Measurements from ENCODE around the gene CDH4.

Gene CDH4

DNA sequence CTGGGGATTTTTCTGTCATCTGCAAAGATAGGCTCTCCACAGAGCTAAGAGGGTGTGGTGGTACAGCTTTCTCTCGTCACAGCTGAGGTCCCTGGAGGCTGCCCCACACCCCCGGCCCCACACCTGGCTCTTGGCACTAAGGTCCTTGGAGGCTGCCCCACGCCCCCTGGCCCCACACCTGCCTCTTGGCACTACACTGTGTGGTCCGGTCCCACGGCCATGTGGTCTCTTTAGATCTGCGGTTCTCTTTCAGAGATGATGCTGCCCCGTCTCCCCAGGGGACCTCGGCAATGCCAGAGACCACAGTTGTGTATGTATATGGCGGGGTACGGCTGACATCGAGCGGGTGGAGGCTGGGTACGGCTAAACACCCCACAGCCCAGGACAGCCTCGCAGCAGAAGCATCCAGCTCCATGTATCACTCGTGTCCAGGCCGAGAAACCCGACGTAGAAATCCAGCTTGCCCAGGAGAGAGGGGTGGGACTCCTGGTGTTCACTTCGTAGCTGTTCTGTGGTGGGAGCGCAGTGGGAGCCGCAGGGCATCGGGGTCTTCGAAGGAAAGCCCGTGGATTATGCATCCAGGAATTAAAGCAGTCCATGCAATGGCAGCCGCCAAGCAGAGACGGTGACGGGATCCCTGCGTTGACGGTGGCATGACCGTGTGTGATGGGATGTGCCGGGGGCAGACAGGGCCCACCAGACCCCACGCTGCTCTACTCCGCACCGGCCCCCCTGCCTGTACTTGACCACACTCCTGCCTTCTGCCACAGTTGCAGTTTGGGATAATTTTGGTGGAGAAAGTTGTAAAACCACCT, 292.1 kb downstream of the CDH4 start:
- in situ Hi-C loops (cut with HindIII; ENCODE audit: low sequenced_read_pairs), result no loop called here

DNA sequence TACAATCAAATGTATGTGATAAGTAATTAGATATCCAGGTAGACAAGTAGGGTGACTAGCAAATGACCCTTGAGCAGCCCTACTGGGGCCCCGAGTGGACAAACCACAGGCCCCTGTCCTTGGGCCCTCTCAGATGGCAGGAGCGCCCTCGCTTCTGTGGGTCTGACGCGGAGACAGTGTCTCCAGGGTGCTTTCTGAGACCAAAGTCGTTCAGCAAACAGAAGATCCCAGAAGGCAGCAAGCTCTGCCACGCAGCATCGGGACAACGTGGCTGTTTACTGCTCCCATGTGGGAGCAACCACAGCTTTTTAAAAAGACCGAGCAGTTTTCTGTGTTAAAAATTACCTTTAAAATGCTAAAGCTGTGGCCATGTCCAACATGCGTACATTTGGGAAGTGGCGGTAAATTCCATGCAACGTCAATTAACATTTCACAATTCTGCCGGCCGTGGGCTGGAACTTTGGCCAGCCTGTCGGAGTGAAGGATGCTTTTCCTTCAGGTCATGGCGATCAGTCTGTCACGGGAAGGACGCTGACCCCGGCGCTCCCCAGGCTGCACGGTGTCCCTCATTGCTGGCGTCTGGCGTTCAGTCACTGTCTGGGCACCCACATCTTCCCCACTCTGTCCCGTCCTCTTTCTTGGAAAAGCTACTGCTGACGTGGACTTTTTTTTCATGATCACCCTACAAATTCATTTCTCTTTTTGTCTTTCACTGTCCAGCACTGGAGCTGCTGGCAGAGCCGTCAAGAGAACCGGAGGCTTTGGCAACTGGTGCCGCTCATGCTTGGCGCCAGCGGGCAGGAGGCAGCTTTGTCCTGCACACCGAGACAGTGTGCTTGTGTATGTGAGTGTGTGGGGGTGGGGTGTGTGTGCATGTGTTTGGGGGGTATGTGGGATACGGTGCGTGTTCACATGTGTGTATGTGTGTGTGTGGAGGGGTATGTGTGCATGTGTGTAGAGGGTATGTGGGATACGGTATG, 293.1 kb downstream of the CDH4 start:
- in situ Hi-C loops (cut with HindIII; ENCODE audit: low sequenced_read_pairs), result no loop called here

DNA sequence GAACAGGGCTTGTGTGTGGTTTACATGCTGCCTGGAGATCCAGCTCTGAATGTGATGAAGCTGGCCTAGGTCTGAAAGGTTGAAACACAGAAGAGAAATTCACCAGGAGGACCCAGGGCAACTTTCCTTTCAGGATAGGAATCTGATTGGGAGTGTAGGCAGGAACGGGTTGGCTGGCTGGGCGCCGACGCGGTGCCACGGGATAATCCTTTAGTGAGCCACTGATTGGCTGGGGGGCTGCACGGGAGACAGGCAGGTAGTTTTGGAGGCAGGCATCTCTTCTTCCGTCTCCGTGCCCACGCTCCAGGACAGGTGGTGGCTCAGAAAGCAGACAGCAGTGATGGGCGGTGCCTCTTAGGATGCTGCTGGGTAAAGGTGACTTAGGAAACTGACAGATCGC, 294.6 kb downstream of the CDH4 start:
- in situ Hi-C loops (cut with HindIII; ENCODE audit: low sequenced_read_pairs), result no loop called here

DNA sequence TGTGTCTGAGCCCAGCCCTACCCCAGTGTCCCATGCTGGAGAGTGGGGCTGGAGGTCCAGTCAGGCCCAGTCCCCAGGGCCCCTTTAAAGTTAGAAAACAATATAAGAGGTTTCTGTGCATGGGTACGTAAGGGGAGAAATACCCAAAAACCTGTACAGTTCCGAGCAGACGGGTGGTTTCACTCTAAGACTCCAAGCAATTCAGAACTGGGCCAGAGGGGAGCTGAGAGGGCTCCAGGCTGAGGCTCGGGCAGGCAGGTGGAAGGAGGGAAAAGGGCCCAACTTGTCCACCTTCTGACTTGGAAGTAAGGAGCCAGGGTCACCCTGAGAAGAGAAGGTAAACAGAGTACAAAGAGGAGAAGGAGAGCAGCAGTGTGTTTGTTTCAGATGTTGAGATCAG, 296.0 kb downstream of the CDH4 start:
- in situ Hi-C loops (cut with HindIII; ENCODE audit: low sequenced_read_pairs), result no loop called here

DNA sequence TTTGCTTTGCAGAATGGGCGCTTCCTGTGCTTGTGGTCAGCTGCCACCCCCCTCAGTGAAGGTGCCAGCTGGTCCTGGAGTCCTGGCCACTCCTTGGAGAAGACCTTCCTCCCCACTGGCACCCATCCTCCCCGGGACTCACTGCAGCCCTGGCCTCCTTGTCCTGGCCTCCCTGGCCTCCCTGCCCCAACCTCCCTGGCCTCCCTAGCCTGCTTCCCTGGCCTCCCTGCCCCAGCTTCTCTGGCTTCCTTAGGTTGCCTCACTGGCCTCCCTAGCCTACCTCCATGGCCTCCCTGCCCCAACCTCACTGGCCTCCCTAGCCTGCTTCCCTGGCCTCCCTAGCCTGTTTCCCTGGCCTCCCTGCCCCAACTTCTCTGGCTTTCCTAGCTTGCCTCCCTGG, 297.8 kb downstream of the CDH4 start:
- in situ Hi-C loops (cut with HindIII; ENCODE audit: low sequenced_read_pairs), result no loop called here

DNA sequence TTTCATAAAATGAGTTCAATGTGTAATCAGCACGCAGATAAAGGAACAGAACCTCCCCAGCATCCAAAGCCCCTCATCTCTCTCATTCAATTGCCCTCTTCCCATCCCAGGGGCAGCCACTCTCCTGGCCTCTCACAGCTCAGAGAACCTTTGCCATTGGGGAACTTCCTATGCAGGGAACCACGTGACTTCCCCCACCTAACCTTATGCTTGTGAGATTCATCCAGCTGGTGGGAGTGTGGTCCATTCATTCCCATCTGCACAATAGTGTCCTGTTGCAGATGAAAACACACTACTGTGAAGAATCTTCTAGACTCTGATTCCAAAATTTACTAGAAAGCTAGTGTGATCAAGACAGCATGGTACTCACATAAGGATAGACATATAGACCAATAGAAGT, 299.3 kb downstream of the CDH4 start:
- in situ Hi-C loops (cut with HindIII; ENCODE audit: low sequenced_read_pairs), result no loop called here

DNA sequence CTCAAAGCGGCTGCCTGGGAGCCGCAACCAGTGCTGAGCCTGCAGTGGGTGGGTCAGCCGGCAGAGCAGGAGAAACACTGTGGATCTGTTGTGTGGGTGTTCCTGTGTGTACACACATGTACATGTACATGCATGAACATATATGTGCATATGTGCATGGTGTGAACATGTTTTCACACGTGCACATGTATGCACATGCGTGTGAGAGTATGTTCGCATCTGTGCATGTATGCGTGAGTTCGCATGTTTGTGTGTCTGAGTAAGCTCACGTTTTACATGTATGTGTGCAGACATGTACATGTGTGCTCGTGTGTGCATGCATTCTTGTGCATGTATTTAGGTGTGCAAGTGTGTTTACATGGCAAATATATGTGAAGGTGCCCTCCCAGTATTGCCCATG, 302.6 kb downstream of the CDH4 start:
- in situ Hi-C loops (cut with HindIII; ENCODE audit: low sequenced_read_pairs), result no loop called here

DNA sequence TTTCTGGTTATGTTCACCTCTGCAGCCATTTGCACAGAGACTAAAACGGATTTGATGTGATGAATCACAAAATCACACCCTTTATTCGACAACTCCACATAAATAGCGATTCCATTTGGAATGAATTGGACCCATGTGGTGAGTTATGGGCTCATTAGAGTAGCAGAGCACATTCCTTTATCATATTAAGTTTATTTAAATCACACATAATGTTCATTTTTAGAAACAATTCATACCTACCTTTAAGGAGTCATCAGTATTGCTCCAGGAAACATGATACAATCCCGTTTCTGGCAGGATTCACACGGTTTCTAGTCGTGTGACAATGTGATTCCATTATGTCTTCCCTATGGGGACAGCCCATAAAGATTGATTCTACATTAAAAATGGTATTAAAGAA, 303.5 kb downstream of the CDH4 start:
- in situ Hi-C loops (cut with HindIII; ENCODE audit: low sequenced_read_pairs), result no loop called here

DNA sequence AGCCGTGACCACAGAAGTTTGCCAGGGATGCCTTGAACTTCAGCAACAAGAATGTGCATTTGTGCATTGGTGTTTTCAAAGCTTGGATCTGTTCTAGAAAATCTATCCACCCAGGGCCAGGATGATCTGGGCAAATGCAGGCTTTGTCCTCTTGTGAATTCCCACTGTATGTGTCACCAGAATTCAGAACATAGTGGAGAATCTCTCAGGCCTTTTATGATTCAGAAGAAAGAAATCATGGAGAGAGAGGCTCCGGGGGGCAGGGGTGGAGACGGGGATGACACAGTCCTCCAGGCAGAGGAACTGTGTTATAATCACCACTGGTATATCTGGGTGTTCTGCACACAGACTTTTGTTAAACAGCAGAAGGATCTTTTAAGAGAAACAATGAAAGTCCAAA, 304.1 kb downstream of the CDH4 start:
- in situ Hi-C loops (cut with HindIII; ENCODE audit: low sequenced_read_pairs), result no loop called here

DNA sequence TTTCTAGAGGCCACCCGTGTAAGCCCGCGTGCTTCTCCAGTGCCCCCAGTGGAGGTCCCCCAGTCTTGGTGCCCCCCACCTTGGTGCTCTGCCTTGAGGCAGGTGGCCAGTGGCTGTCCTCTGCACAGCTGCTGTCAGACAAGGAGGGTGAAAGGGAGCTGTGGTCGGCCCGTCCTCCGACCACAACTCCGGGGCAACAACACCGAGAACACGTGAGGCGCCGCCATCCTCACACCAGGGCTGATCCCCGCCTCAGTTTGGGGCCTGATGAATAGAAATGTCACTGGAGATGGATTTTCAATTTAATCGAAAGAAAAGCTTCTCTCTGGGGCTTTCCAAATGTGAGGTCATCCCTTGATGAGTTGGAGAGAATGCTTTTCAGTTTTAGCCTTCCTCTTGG, 304.6 kb downstream of the CDH4 start:
- in situ Hi-C loops (cut with HindIII; ENCODE audit: low sequenced_read_pairs), result no loop called here

DNA sequence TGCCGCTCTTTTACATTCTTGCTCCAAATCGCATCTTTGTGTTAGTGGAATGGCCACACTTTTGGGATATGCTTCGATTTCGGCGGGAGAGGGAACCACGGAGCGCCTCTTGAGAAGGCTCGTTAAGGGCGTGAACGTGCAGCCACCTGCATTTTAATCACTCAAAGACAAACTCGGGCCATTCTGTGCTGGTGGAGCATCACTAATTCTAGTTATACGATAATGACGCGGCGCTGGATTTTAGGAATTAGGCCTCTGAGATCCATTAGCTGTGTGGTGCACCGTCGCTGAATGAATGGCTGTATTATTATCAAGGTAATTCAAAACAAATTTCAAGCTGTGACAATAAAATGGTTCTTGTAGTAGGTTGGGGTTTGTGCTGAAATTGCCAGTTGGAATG, 305.6 kb downstream of the CDH4 start:
- in situ Hi-C loops (cut with HindIII; ENCODE audit: low sequenced_read_pairs), result no loop called here

DNA sequence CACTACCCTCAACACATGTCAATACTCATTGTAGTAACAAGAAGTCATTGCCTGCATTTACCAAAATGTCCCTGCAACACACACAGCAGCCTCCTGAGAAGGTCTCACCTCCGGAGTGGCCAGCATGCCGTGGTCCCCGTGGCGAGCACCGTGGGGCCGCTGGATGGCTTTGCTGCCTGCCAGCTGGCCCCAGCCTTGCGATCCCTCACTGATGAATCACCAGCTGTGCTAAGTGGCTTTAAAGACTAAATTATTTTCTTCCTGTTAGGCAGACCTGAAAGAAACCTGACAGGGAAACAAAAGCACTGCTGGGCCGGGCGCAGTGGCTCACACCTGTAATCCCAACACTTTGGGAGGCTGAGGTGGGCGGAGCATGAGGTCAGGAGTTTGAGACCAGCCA, 306.7 kb downstream of the CDH4 start:
- in situ Hi-C loops (cut with HindIII; ENCODE audit: low sequenced_read_pairs), result no loop called here

DNA sequence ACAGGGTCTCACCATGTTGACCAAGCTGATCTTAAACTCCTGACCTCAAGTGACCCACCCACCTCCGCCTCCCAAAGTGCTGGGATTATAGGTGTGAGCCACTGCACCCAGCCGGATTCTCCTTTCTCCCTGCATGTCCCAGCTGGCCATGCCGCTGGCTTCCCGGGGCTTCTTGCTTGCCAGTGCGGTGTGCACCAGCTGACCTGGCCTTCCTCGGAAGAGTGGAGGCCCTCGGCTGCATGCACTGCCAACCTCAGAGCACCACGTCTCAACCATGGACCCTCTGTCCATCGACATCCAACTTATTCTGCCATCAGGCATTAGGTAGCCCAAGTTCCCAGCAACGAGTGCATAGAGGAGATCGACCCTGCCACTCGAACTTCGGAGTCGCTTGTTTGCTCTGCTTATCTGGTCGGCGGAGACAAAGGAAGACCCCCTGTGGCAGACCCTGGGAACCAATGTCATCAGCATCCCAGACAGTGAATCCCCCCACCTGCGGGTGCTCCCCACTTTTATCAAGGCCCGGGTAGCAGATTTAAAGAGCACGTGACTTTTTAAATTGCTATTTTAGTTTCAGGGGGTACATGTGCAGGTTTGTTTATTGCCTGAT, 307.8 kb downstream of the CDH4 start:
- in situ Hi-C loops (cut with HindIII; ENCODE audit: low sequenced_read_pairs), result loop anchor here (5.0 kb wide), 2 partner anchors 67 to 252 kb away; no protein-coding TSS in a partner anchor

DNA sequence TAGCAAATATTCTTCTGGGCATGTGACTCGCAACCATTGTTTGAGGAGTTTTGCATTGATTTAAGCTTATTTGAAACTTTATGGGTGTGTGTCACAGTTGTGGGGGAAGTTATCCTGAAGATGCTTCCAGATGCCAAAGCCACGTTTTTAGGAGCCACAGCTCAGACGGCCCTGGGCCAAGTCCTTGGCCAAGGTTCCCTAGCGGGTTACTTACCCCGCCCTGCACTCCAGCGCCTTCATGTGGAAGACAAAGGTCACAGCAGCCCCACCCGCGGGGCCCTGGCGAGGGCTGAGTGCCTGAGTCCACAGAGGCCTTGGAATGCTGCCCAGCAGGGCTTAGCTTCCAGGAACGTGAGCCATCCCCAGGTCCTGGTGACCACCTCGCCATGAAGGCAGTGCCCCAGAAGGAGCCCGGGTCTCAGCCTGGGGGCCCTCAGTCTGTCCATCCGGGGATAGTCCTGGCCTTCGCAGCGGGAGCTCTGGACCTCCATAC, 308.3 kb downstream of the CDH4 start:
- in situ Hi-C loops (cut with HindIII; ENCODE audit: low sequenced_read_pairs), result loop anchor here (5.0 kb wide), 2 partner anchors 67 to 252 kb away; no protein-coding TSS in a partner anchor

DNA sequence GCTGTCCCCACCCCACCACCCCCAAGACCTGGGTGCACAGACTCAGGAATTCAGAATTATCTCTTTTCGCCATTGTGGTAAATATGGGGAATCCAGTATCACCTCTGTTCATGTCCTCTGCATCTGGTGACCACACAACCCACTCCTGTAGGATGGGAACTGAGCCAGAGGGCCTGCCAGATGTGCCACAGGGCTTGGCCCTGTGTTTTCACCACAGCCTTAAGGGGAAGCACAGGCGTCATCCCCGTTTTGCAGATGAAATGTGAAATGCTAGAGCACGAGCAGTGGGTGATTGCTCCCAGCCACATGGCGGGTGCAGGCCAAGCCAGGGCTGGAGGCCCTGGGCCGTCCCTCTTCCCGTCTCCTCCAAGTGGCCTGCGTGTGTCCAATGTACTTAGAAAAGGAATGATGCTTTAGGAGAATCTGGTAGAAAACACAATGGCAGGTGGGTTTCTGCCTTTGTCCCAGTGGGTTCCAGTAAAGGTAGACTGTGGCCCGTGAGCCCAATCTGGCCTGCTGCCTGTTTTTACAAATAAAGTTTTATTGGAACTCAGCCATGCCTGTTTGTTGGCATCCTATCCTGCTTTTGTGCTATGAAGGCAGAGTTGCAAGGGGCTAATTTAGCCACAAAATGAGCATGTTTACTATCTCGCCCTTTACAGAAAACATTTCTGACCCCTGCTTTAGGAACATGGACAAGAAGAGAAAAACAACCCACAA, 309.2 kb downstream of the CDH4 start:
- in situ Hi-C loops (cut with HindIII; ENCODE audit: low sequenced_read_pairs), result loop anchor here (5.0 kb wide), 2 partner anchors 66 to 251 kb away; no protein-coding TSS in a partner anchor

DNA sequence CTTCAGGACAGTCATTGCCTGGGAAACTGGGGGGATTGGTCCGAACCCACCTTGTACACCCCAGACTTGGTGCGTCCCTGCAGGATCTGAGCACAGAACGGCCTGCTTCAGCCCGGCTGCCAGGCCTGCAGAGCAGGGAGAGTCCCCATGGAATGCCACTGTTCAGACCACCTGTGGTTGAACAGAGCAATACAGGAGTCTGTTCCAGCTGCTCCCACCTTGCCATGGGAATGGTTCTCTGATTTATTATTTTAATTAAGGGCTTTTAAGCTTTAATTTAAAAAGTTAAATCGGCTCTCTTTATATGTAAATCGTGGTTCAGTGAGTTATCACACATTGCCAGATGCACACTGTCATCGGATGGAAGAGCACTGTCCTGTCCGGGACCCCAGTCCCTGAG, 310.4 kb downstream of the CDH4 start:
- in situ Hi-C loops (cut with HindIII; ENCODE audit: low sequenced_read_pairs), result loop anchor here (5.0 kb wide), 2 partner anchors 65 to 250 kb away; no protein-coding TSS in a partner anchor

DNA sequence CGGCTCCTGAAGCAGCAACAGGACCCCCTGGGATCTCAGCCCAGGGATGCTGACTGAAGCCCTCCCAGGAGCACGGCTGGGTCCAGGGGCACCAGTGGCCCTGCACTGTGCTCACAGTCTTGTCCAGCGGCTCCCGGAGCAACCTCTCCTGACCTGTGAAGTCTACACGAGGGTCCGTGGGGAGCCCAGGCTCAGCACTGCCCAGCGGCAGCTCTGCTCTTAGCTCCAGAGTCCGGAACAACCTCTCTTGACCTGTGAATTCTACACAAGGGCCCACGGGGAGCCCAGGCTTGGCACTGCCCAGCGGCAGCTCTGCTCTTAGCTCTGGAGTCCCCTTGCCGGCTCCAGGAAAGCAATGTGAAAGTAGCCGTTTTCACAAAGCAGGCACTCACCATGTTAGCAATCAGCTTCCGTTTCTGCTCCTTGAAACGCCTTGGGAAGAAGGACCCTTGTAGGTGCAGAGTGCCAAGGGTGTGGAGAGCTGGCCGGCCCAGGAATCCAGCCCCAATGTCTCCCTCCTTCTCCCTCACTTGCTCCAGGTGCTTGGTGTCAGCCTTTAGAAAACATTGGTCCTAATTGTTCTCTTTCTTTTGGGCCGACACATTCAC, 310.9 kb downstream of the CDH4 start:
- in situ Hi-C loops (cut with HindIII; ENCODE audit: low sequenced_read_pairs), result loop anchor here (5.0 kb wide), 2 partner anchors 64 to 249 kb away; no protein-coding TSS in a partner anchor

DNA sequence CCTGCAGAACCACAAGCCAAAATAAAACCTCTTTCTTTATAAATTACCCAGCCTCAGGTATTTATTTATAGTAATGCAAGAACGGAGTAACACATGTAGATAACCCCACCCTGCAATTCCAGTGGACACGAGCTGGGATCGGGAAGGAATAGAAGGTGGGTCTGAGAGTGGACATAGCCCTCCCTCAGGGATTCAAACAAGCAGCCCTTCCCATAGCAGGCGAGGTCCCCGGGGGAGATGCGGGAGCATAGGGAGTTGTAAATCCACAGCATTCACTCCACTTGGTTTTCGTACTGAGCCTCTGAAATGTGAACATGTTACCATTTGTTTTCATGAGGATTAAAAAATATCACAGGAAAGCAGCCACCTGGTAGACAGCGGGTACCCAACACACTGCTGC, 312.6 kb downstream of the CDH4 start:
- in situ Hi-C loops (cut with HindIII; ENCODE audit: low sequenced_read_pairs), result loop anchor here (5.0 kb wide), 2 partner anchors 63 to 248 kb away; no protein-coding TSS in a partner anchor

DNA sequence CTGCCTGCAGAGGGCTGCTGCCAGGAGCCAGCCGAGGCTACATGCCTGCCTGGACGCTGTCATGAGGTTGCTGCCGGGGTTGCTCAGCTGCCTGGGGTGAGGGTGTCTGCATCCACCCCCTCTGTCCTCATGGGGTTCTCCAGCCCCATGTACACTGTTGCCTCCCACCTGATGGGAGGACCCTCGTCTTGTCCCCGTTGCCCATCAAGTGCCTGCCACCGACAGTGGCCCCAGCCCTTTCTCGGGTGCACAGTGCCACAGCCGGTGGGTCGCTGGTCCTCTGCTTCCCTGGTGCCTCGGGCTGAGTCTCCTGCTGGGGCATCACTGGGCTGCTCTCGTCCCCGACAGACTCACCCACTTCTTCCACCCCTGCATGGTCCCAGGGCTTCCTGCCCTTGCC, 313.7 kb downstream of the CDH4 start:
- in situ Hi-C loops (cut with HindIII; ENCODE audit: low sequenced_read_pairs), result no loop called here

DNA sequence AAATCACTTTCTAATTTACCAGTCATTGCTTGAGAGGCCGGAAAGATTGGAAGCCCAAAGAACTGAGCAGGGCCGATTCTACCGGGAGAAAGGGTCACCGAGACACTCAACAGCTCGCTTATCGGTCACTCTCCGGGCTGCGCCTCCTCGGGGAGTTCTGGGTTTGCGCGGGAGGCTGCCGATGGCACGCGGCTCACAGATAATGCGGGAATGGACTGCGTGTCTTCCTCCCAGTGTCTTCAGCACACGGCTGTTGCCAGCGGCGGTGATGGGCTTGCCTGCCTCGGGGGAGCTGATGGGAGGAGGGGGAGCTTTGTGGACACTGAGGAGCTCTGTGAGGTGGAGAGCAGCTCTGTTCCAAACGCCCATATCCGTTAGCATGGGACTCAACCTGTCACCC, 314.6 kb downstream of the CDH4 start:
- in situ Hi-C loops (cut with HindIII; ENCODE audit: low sequenced_read_pairs), result no loop called here
